Keratinocyte (primary cell): ENCODE measurements around the gene MSANTD1.

ENCODE experiments used
- CTCF ChIP-seq, 3 experiments: IDR thresholded peaks in 1 of 3; conservative IDR thresholded peaks in 1 of 3; optimal IDR thresholded peaks in 1 of 3; 2 replicates in 2 of 3; 3 replicates in 1 of 3; pipeline versions ENCODE3 to v1.5.1; 2011; ENCODE audit warnings: low read length in 3 of 3, mild to moderate bottlenecking in 3 of 3, moderate library complexity in 2 of 3, control low read depth in 1 of 3, inconsistent platforms in 1 of 3; ENCODE audit not compliant: insufficient read depth in 2 of 3; ENCODE audit errors: extremely low read depth in 1 of 3
- EZH2 ChIP-seq: IDR thresholded peaks from one replicate; pipeline ENCODE4 v1.6.1; 2012; ENCODE audit warnings: inconsistent platforms, mild to moderate bottlenecking, low read length, moderate library complexity

- TF ChIP-seq CTCF (optimal IDR thresholded peaks at IDR 0.05 in 1 of 3, IDR thresholded peaks at IDR 0.05 in 1 of 3, conservative IDR thresholded peaks at IDR 0.05 in 1 of 3; ENCODE audit: extremely low read depth in 1 of 3, insufficient read depth in 2 of 3, low read length in 3 of 3) (no peak), EZH2 (no peak)
These were observed 15.4 kb upstream of the MSANTD1 start for GRCh38 chr4:3233391-3234071.
